Measurements from ENCODE around the gene EFNA5. TPM values are rescaled to one million over a fixed set of nuclear protein-coding genes. Genes with fewer than 3 reads are reported as not detected.

EFNA5 gene
- total and polyA plus RNA-seq, 2 of the 8 experiments (the other 6 are each of a cell fraction or from before 2014, with no cell fraction given), result 9.6 to 21.8 TPM

- Histone ChIP-seq H3K4ac (replicated peaks; ENCODE audit: insufficient read length, low read depth, low read length) (no peak overlapping the region), H3K4me2 (ENCODE audit: insufficient read depth in 1 of 2, low read depth in 2 of 2, low read length in 2 of 2) (no peak overlapping the region), H4K20me1 (replicated peaks in 1 of 2; ENCODE audit: control insufficient read depth in 1 of 2, insufficient read depth in 2 of 2, low read length in 2 of 2) (no peaks in the 10 kb centered on the region), H2BK20ac (ENCODE audit: low read length) (no peak overlapping the region), H3K4me3 (ENCODE audit: extremely low read depth in 1 of 4, insufficient read depth in 2 of 4, low read depth in 3 of 4, low read length in 4 of 4) (no peak overlapping the region), H2BK12ac (ENCODE audit: low read depth, low read length) (no peak overlapping the region), H3K9me3 (ENCODE audit: insufficient read depth in 2 of 2, low read depth in 1 of 2, low read length in 1 of 2) (no peaks in the 10 kb centered on the region), H4K5ac (ENCODE audit: insufficient read length, low read depth, low read length) (no peak overlapping the region), H3K27me3 (replicated peaks in 1 of 4; ENCODE audit: control insufficient read depth in 3 of 4, extremely low read depth in 1 of 4, insufficient read depth in 3 of 4, low read length in 3 of 4) (no peaks in the 10 kb centered on the region), H3K14ac (ENCODE audit: insufficient read length) (no peak overlapping the region), H2BK15ac (ENCODE audit: low read length) (no peak overlapping the region), H3K79me2 (ENCODE audit: control insufficient read depth in 1 of 2, insufficient read depth in 2 of 2, low read length in 2 of 2) (no peaks in the 10 kb centered on the region), H3K23ac (ENCODE audit: insufficient read length) (no peak overlapping the region), H4K91ac (replicated peaks; ENCODE audit: insufficient read length, low read length) (no peak overlapping the region), H3K23me2 (ENCODE audit: low read depth, low read length) (no peaks in the 10 kb centered on the region), H2BK5ac (ENCODE audit: low read depth, low read length) (no peak overlapping the region), H2AFZ (ENCODE audit: low read length) (no peak overlapping the region), H4K8ac (ENCODE audit: extremely low read depth, insufficient read depth, low read length) (no peak overlapping the region), H3K4me1 (replicated peaks in 1 of 4; ENCODE audit: control insufficient read depth in 3 of 4, insufficient read depth in 4 of 4, low read length in 3 of 4) (peaks cover 2 to 9% (median 5%) of the 10 kb centered on the region in 4 experiments), H2AK5ac (ENCODE audit: low read depth, low read length) (no peak overlapping the region), H3K18ac (ENCODE audit: extremely low read depth, low read length) (no peak overlapping the region), H2BK120ac (replicated peaks; ENCODE audit: low read depth, low read length) (no peak overlapping the region), H3K9ac (replicated peaks in 1 of 4; ENCODE audit: extremely low read depth in 1 of 4, low read depth in 3 of 4, low read length in 3 of 4) (no peak overlapping the region), H3K27ac (ENCODE audit: low read depth, low read length) (no peak overlapping the region), H3K56ac (replicated peaks; ENCODE audit: insufficient read length, low read depth, low read length) (no peak overlapping the region), H3K36me3 (ENCODE audit: control insufficient read depth in 2 of 4, insufficient read depth in 4 of 4, low read length in 3 of 4) (no peaks in the 10 kb centered on the region), H3K79me1 (ENCODE audit: low read depth, low read length) (no peaks in the 10 kb centered on the region)
- POLR2A ChIA-PET (ENCODE audit: partially characterized antibody), result no interaction called here
- CTCF ChIA-PET (ENCODE audit: partially characterized antibody), result interaction anchor here (1.0 kb wide), 1 partner anchor 12 kb away, joined by 3 read pairs; no protein-coding TSS in a partner anchor
- no peak for FAIRE-seq
- no peak for DNase-seq (ENCODE audit: low read depth in 1 of 2, low spot score in 2 of 2)
- TF ChIP-seq TEAD4 (IDR thresholded peaks at IDR 0.05; ENCODE audit: low read depth, low read length) (no peak), SIN3A (conservative IDR thresholded peaks at IDR 0.05 in 1 of 2, IDR thresholded peaks at IDR 0.05 in 1 of 2; ENCODE audit: low read depth in 1 of 2, low read length in 2 of 2) (no peak), EZH2 (IDR thresholded peaks at IDR 0.05; ENCODE audit: low read depth, low read length, severe bottlenecking) (no peak), TCF12 (IDR thresholded peaks at IDR 0.05; ENCODE audit: low read depth, low read length) (no peak)
- 90% methylated on average over 7 of the region's 7 CpGs; no CpG with 5 or more reads in 1 of the 2 experiments for WGBS, 2 experiments (ENCODE audit: extremely low coverage in 1 of 2, insufficient coverage in 1 of 2, insufficient read length in 1 of 2, insufficient replicate concordance in 2 of 2, low coverage in 1 of 2, low lambda C conversion rate in 2 of 2, missing lambda C conversion rate in 1 of 2)
Observed at GRCh38 chr5:107372723-107373450, 297.9 kb downstream of the EFNA5 start.

All from H1 (cell line).